Mucosa of rectum (tissue), 2 donors: Measurements from ENCODE around the gene ZNF385D.

ENCODE experiments used
- H3K27ac ChIP-seq, 2 donors: one replicate each; pipeline ENCODE4 v1.7.0; 2013; ENCODE audit warnings: inconsistent platforms in 2 of 2, low read depth in 2 of 2, low read length in 2 of 2
- H3K27me3 ChIP-seq, 2 donors: one replicate each; pipeline ENCODE4 v1.7.0; 2013; ENCODE audit warnings: low read length in 2 of 2; ENCODE audit not compliant: control insufficient read depth in 2 of 2, insufficient read depth in 2 of 2
- H3K36me3 ChIP-seq, 2 donors: one replicate each; pipeline ENCODE4 v1.7.0; 2013; ENCODE audit warnings: low read length in 2 of 2; ENCODE audit not compliant: control insufficient read depth in 2 of 2, insufficient read depth in 2 of 2
- H3K4me1 ChIP-seq, 2 donors: one replicate each; pipeline ENCODE4 v1.7.0; 2013; ENCODE audit warnings: low read length in 2 of 2, mild to moderate bottlenecking in 1 of 2; ENCODE audit not compliant: control insufficient read depth in 2 of 2, insufficient read depth in 2 of 2
- H3K4me3 ChIP-seq, 2 donors: one replicate each; pipeline ENCODE4 v1.7.0; 2013; ENCODE audit warnings: low read length in 2 of 2
- H3K9ac ChIP-seq, 2 donors: one replicate each; pipeline ENCODE4 v1.7.0; 2013; ENCODE audit warnings: low read length in 2 of 2, low read depth in 1 of 2, mild to moderate bottlenecking in 1 of 2
- H3K9me3 ChIP-seq, 2 donors: one replicate each; pipeline ENCODE4 v1.7.0; 2013; ENCODE audit warnings: low read length in 2 of 2; ENCODE audit not compliant: control insufficient read depth in 2 of 2
- donor health status: healthy.
- donor health status: Normal muscosa, but diverticular disease.

The ZNF385D gene

DNA sequence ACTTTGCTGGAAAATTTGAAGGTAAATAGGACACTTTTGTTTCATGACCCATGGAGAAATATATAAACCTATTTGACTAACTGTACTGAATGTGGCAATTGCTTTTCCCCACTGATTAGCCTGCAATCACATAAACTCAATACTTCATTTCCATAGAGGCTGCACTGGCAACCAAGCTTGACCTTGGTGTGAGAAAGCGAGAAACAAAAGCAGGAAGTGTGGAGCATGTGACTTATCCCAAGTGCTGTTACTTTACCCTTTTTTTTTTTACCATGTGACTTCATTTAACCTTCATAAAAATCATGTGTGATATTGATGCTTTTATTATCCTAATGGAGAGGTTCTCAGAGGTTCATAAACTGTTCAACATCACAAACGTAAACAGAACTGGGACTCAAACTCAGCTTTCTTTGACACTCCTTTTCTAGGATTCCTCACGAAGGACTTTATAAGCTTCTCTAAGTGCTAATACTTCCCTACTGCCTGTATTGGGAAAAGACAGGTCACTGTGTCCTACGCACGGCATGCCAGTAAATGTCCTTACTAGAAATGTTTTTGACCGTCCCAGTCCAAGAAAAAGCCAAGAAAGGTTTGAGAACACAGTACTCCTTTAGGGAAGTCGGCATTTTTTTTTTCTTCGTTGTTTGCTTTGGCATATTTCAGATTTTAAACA, 34.9 kb upstream of the ZNF385D start:
- H3K4me1 ChIP-seq, result no peaks in the 10 kb centered on the region
- no peak overlapping the region for H3K27ac ChIP-seq
- H3K36me3 ChIP-seq, result no peaks in the 10 kb centered on the region
- no peaks in the 10 kb centered on the region for H3K27me3 ChIP-seq
- H3K9me3 ChIP-seq, result no peaks in the 10 kb centered on the region
- no peak overlapping the region for H3K4me3 ChIP-seq
- H3K9ac ChIP-seq, result no peak overlapping the region

DNA sequence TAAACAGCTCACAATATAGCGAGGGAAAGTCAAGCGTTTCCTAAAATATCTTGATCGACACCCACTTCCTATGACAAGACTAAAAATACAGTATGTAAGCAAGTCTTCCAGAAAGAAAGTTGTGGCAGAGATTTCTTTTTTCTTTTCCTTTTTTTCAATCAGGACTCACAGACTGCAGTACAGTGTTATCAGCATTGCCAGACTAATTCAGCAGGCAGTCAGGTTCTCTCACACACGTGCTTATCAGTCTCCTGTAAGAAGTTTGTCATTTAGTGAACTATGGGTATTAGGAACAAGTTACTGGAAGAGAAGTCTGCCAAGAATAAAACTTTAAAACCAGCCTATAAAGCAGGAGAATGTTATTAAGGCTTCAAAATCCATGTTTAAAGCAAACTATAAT, 32.8 kb upstream of the ZNF385D start:
- no peaks in the 10 kb centered on the region for H3K9me3 ChIP-seq
- no peaks in the 10 kb centered on the region for H3K27me3 ChIP-seq
- H3K27ac ChIP-seq, result no peak overlapping the region
- no peaks in the 10 kb centered on the region for H3K36me3 ChIP-seq
- no peak overlapping the region for H3K9ac ChIP-seq
- no peaks in the 10 kb centered on the region for H3K4me1 ChIP-seq
- no peak overlapping the region for H3K4me3 ChIP-seq

DNA sequence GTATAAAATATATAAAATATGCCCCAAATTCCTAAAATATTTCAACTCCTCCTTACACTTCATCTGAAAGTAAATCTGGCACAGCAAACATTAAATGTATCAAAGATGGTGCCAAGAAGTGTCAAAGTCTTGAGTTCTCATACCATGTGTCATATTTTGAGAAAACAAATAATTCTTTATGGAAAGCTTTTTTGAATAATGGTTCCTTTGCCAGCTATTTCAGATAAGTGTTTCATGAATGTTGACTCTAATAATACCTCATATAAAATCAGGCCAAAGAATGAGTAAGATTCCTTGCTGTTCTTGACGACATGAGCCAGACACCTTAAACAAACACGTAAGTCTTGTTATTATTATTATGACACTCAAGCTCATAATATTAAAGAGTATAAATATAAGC, 30.3 kb upstream of the ZNF385D start:
- no peaks in the 10 kb centered on the region for H3K36me3 ChIP-seq
- no peaks in the 10 kb centered on the region for H3K4me1 ChIP-seq
- no peak overlapping the region for H3K27ac ChIP-seq
- no peak overlapping the region for H3K9ac ChIP-seq
- H3K27me3 ChIP-seq, result no peaks in the 10 kb centered on the region
- H3K4me3 ChIP-seq, result no peak overlapping the region
- no peaks in the 10 kb centered on the region for H3K9me3 ChIP-seq

DNA sequence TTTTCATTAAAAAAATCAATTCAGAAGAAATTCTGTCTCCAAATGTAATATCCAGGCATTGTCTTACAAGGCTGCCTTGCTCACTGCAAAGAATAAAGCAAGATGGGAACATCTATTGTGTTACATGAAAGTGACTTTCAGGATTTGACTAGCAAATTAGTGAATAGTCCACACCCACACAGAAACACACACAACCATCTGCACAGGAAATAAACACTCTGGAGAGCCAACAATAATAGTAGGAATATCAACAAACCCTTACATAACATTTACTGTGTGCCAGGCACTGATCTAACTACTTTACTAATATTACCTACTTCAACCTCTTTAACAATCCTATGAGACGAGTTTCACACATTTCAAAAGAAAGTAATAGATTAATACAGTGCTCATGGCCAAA, 28.9 kb upstream of the ZNF385D start:
- H3K9ac ChIP-seq, result no peak overlapping the region

DNA sequence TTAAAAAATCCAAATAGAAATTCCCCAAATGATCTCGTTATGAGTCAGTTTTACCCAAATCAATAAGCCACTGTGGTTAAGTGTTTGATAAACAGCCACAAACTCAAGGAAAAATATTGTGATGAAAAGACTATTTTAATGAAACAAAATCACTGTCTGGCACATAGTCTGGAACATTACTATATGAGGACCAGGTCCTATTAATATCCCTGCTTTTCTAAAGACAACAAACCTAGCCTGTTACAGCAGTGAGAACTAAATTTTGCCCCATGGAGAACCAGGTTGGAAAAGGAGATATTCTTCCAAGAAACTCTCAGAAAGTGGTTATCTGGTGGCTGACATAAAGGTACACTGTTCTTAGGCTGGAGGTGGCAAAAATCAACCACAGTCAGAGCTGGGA, 27.7 kb upstream of the ZNF385D start:
- H3K27me3 ChIP-seq, result no peaks in the 10 kb centered on the region
- no peak overlapping the region for H3K27ac ChIP-seq
- no peak overlapping the region for H3K4me3 ChIP-seq
- no peaks in the 10 kb centered on the region for H3K4me1 ChIP-seq
- no peaks in the 10 kb centered on the region for H3K9me3 ChIP-seq
- H3K36me3 ChIP-seq, result no peaks in the 10 kb centered on the region
- H3K9ac ChIP-seq, result no peak overlapping the region

More for the DNA sequence above, 28.9 kb upstream of the ZNF385D start:
- no peaks in the 10 kb centered on the region for H3K9me3 ChIP-seq
- H3K4me3 ChIP-seq, result no peak overlapping the region
- H3K4me1 ChIP-seq, result no peaks in the 10 kb centered on the region
- H3K27ac ChIP-seq, result no peak overlapping the region
- H3K27me3 ChIP-seq, result no peaks in the 10 kb centered on the region
- no peaks in the 10 kb centered on the region for H3K36me3 ChIP-seq

DNA sequence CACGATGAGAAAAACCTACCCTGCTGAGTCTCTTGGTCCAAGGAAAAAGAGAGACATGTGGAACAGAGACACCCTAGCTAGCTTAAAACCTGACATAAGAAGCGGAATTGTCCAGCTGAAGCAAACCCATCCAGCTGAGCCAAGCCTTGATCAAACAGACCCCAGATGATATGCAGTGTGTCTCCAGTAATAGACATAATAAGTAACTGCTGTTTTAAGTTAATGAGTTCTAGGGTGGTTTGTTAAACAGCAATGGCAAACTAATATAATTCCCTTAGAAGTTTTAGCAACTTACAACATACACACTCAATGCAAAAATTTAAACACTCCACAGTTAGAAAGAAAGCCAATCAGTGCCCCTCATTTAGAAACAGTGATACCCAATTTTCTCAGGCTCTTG, 26.8 kb upstream of the ZNF385D start:
- Histone ChIP-seq H3K4me3 (no peak overlapping the region), H3K27me3 (no peaks in the 10 kb centered on the region), H3K9ac (no peak overlapping the region), H3K27ac (no peak overlapping the region), H3K4me1 (no peaks in the 10 kb centered on the region), H3K36me3 (no peaks in the 10 kb centered on the region), H3K9me3 (no peaks in the 10 kb centered on the region)

DNA sequence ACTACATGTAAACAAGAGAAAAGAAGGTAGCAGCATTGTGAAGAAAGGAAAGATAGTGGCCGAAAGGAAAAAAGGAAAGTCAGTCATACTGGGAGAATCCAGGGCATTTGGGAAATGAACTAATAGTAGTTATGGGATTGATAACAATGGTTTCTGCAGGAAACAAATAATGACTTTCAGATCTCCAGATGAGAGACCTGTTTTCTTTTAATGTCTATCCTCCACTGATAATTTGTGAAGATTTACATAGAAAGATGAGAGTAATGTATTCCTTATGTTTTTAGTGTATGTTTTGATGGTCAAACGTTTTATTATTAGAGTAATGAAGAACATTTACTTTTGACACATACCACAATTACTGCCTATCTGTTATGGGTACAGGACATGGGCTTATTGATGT, 15.0 kb upstream of the ZNF385D start:
- Histone ChIP-seq H3K4me1 (no peaks in the 10 kb centered on the region), H3K27me3 (no peaks in the 10 kb centered on the region), H3K9ac (no peak overlapping the region), H3K4me3 (no peak overlapping the region), H3K9me3 (peaks cover 0 to 2% of the 10 kb centered on the region in 2 donors), H3K27ac (no peak overlapping the region), H3K36me3 (no peaks in the 10 kb centered on the region)

DNA sequence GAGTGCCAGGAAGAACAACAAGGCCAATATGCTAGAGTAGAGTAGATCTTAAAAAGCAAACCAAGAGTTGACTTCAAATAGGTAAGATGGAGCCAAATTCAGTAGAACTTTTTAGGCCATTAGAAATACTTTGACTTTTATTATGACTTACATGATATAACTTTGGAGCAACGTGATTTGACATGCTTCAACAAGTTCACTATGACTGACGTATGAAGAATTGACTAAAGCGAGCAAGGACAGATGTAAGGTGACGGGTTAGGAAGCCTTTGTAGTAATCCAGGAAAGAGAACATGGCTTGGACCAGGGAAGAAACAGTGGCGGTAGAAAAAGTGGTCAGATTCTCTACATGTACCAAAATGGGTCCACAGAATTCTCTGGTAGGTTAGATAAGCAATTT, 4.9 kb upstream of the ZNF385D start:
- H3K27ac ChIP-seq, result no peak overlapping the region
- H3K9ac ChIP-seq, result no peak overlapping the region
- H3K36me3 ChIP-seq, result no peaks in the 10 kb centered on the region
- H3K9me3 ChIP-seq, result no peaks in the 10 kb centered on the region
- H3K4me1 ChIP-seq, result no peaks in the 10 kb centered on the region
- no peaks in the 10 kb centered on the region for H3K27me3 ChIP-seq
- H3K4me3 ChIP-seq, result no peak overlapping the region

DNA sequence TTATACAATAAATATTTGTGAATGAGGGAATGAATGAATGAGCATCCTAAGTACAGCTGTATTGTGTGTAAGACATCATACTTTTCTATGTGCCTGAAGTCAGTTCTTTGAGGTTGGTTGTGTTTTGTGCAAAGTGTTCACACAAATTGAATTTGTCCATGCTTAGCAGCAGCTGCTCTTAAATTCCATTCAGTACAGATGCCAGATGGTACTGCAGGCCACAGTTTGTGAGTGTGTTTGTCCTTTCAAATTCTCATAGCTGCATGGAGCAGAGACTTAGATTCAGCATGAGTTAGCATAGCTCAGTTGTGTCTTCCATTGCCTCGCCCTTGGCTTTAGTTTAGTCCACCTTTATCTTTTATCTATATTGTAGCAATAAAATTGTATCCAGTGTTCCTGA, 3.8 kb upstream of the ZNF385D start:
- Histone ChIP-seq H3K4me1 (no peaks in the 10 kb centered on the region), H3K27me3 (no peaks in the 10 kb centered on the region), H3K9ac (no peak overlapping the region), H3K36me3 (no peaks in the 10 kb centered on the region), H3K9me3 (no peaks in the 10 kb centered on the region), H3K27ac (no peak overlapping the region), H3K4me3 (no peak overlapping the region)

DNA sequence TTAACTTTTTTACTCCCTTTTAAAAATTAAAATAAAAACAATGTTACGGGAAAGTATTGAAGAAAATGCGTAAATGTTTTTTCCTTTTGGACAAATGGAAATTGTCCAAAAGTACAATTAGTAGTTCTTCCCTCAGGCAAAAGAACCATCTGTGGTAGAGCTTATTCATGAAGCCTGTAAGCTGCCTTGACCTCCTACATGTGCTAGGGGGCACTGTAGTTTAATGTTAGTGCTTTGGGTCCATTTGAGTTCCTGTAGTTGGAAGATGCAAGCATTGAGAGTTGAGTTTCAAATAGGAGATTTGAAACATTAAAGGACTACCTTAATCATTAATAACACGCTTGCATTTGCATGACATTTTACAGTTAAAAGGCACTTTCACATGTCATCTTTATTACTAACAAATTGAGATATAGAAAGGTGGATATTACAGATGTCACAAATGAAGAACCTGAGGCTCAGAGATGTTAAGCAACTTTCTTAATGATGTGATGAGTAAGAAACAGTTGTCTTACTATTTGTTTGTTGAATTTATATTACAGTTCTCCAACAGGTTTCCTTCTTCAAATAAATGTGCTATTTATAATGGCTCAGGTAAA, 1.8 kb upstream of the ZNF385D start:
- H3K4me1 ChIP-seq, result no peaks in the 10 kb centered on the region
- no peak overlapping the region for H3K4me3 ChIP-seq
- no peaks in the 10 kb centered on the region for H3K36me3 ChIP-seq
- H3K27ac ChIP-seq, result no peak overlapping the region
- H3K9ac ChIP-seq, result no peak overlapping the region
- H3K27me3 ChIP-seq, result no peaks in the 10 kb centered on the region
- no peaks in the 10 kb centered on the region for H3K9me3 ChIP-seq
